NCI-H446 (cell line): ENCODE results near the gene TMEM97.
A peak's percentile ranks its signal among the peaks of the same experiment; 100 is the strongest.
"Not testable (repeated sequence)": the region's sequence is repeated elsewhere in the genome, so short reads cannot be mapped to it uniquely, and the experiment has no call there.

ENCODE experiments used
- DNase-seq, 2 experiments: peaks; one replicate each; lab custom pipeline; 2025; lab: John Stamatoyannopoulos, UW

The TMEM97 gene

GRCh38 chr17:28338056-28338768, 19.2 kb downstream of the TMEM97 start:
- DNase-seq: no peak

GRCh38 chr17:28338769-28339212, 19.8 kb downstream of the TMEM97 start:
- not testable (repeated sequence) for DNase-seq

GRCh38 chr17:28339431-28339830, 20.4 kb downstream of the TMEM97 start:
- DNase-seq: no peak

- no peak for DNase-seq
Observed at GRCh38 chr17:28340374-28340773, 21.4 kb downstream of the TMEM97 start.

- DNase-seq: no peak
Observed at GRCh38 chr17:28341516-28341915, 22.5 kb downstream of the TMEM97 start.

- DNase-seq: no peak
Observed at GRCh38 chr17:28342313-28342712, 23.3 kb downstream of the TMEM97 start.

- DNase-seq: no peak
Observed at GRCh38 chr17:28343491-28343932, 24.5 kb downstream of the TMEM97 start.

GRCh38 chr17:28344011-28344410, 25.0 kb downstream of the TMEM97 start:
- no peak for DNase-seq

- no peak for DNase-seq
Observed at GRCh38 chr17:28344435-28344901, 25.5 kb downstream of the TMEM97 start.

GRCh38 chr17:28345419-28346198, 26.6 kb downstream of the TMEM97 start:
- no peak for DNase-seq

- DNase-seq: no peak
Observed at GRCh38 chr17:28346199-28346580, 27.2 kb downstream of the TMEM97 start.

- no peak for DNase-seq
Observed at GRCh38 chr17:28346746-28347246, 27.8 kb downstream of the TMEM97 start.

- no peak for DNase-seq
Observed at GRCh38 chr17:28347261-28347891, 28.4 kb downstream of the TMEM97 start.

- no peak for DNase-seq
Observed at GRCh38 chr17:28348979-28349378, 30.0 kb downstream of the TMEM97 start.

- no peak for DNase-seq
Observed at GRCh38 chr17:28350271-28350670, 31.3 kb downstream of the TMEM97 start.

GRCh38 chr17:28357061-28357900, 38.3 kb downstream of the TMEM97 start, which contains the start of gene POLDIP2:
TSS of gene POLDIP2 (minus strand) at chr17:28357527. CDS start at chr17:28357448, 79 bp downstream.
- DNase-seq: peak; percentile 81 to 95

- peak in 1 of 2 experiments; percentile 12 for DNase-seq
Observed at GRCh38 chr17:28357901-28358197, 38.8 kb downstream of the TMEM97 start.

- no peak for DNase-seq
Observed at GRCh38 chr17:28363186-28363585, 44.2 kb downstream of the TMEM97 start.

- DNase-seq: no peak
Observed at GRCh38 chr17:28363776-28364650, 45.0 kb downstream of the TMEM97 start.

GRCh38 chr17:28364665-28365363, 45.8 kb downstream of the TMEM97 start, which contains the start of gene SEBOX:
TSS of gene SEBOX (minus strand) at chr17:28365199. CDS start at chr17:28365151, 48 bp downstream.
- DNase-seq: no peak
